GM23338 (cell line): Measurements from ENCODE around the gene CARMIL1. TPM values are rescaled to one million over a fixed set of nuclear protein-coding genes. Genes with fewer than 3 reads are reported as not detected.

ENCODE experiments used
- ATAC-seq: fragments of 200-7000 bp; cut with Tn5 transposase; 3 replicates; pipeline ENCODE4 v1.9.1; 2020
- DNase-seq: peaks from one replicate; pipeline ENCODE4 v3.0.0-alpha.2; 2015; ENCODE audit warnings: low spot score
- H2AFZ ChIP-seq: fragments of 200-600 bp; sonication (generic); 2 replicates; pipeline ENCODE4 v1.8.0; 2016; ENCODE audit warnings: antibody characterized with exemption, mild to moderate bottlenecking, moderate library complexity
- H3F3A ChIP-seq: fragments of 200-600 bp; sonication (generic); replicated peaks from 2 replicates; pipeline ENCODE4 v1.8.0; 2017; ENCODE audit warnings: antibody characterized with exemption, mixed run types, low read depth
- H3K27ac ChIP-seq: fragments of 200-600 bp; sonication (generic); 2 replicates; pipeline ENCODE4 v1.6.1; 2016; ENCODE audit warnings: low read depth
- H3K27me3 ChIP-seq: fragments of 200-600 bp; sonication (generic); 2 replicates; pipeline ENCODE4 v1.8.0; 2016; ENCODE audit warnings: mild to moderate bottlenecking, mixed run types, moderate library complexity; ENCODE audit not compliant: insufficient read depth
- H3K36me3 ChIP-seq: fragments of 200-600 bp; sonication (generic); 2 replicates; pipeline ENCODE4 v1.8.0; 2016; ENCODE audit warnings: mild to moderate bottlenecking; ENCODE audit not compliant: insufficient read depth
- H3K4me1 ChIP-seq: fragments of 200-600 bp; sonication (generic); 2 replicates; pipeline ENCODE4 v1.8.0; 2016; ENCODE audit warnings: mild to moderate bottlenecking, moderate library complexity; ENCODE audit not compliant: insufficient read depth
- H3K4me2 ChIP-seq: fragments of 200-600 bp; sonication (generic); 2 replicates; pipeline ENCODE4 v1.7.1; 2017; ENCODE audit warnings: mixed run types
- H3K4me3 ChIP-seq: fragments of 200-600 bp; sonication (generic); 2 replicates; pipeline ENCODE4 v1.6.1; 2016; ENCODE audit warnings: mixed run types
- H3K79me2 ChIP-seq: fragments of 200-600 bp; sonication (generic); replicated peaks from 2 replicates; pipeline ENCODE4 v1.8.0; 2017; ENCODE audit warnings: mild to moderate bottlenecking; ENCODE audit not compliant: insufficient read depth
- H3K9me2 ChIP-seq: fragments of 200-600 bp; sonication (generic); 2 replicates; pipeline ENCODE4 v1.8.0; 2017; ENCODE audit not compliant: insufficient read depth
- H4K20me1 ChIP-seq: fragments of 200-600 bp; sonication (generic); replicated peaks from 2 replicates; pipeline ENCODE4 v1.8.0; 2017; ENCODE audit warnings: mild to moderate bottlenecking; ENCODE audit not compliant: insufficient read depth
- H3K27ac Mint-ChIP-seq: 2 replicates; pipeline ENCODE4 v1.8.0; 2020; ENCODE audit warnings: inconsistent platforms, mild to moderate bottlenecking, moderate library complexity, mixed read lengths
- H3K27me3 Mint-ChIP-seq: 3 replicates; pipeline ENCODE4 v1.8.0; 2022; ENCODE audit warnings: low read depth, mild to moderate bottlenecking, moderate library complexity, mixed read lengths, inconsistent platforms; ENCODE audit not compliant: insufficient read depth, poor library complexity
- H3K36me3 Mint-ChIP-seq: 3 replicates; pipeline ENCODE4 v1.8.0; 2021; ENCODE audit warnings: low read depth, mild to moderate bottlenecking, inconsistent platforms, moderate library complexity, mixed read lengths
- H3K4me1 Mint-ChIP-seq: 3 replicates; pipeline ENCODE4 v1.8.0; 2020; ENCODE audit warnings: mild to moderate bottlenecking, inconsistent platforms, mixed read lengths
- H3K4me3 Mint-ChIP-seq: 3 replicates; pipeline ENCODE4 v1.8.0; 2021; ENCODE audit warnings: moderate library complexity, mild to moderate bottlenecking, inconsistent platforms, mixed read lengths
- H3K9me3 Mint-ChIP-seq: 3 replicates; pipeline ENCODE4 v1.8.0; 2020; ENCODE audit warnings: moderate library complexity, mild to moderate bottlenecking, inconsistent platforms, mixed read lengths
- CREB1 ChIP-seq: fragments of 250-450 bp; sonication (Bioruptor Pico); IDR thresholded peaks from 2 replicates; pipeline ENCODE4 v1.5.0; 2020; ENCODE audit warnings: low read depth, mild to moderate bottlenecking, moderate library complexity
- CTCF ChIP-seq, 2 experiments: fragments of 200-600 bp in 1 of 2; sonication (generic) in 1 of 2; conservative IDR thresholded peaks; 2 replicates each; pipeline versions ENCODE4 v1.5.1 to v1.6.1; 2016 to 2017; ENCODE audit warnings: antibody characterized with exemption in 2 of 2, low read depth in 2 of 2, mild to moderate bottlenecking in 2 of 2, moderate library complexity in 1 of 2
- ETS1 ChIP-seq: IDR thresholded peaks from 2 replicates; pipeline ENCODE4 v1.6.1; 2016; ENCODE audit warnings: antibody characterized with exemption
- EZH2 ChIP-seq: fragments of 200-600 bp; sonication (generic); IDR thresholded peaks from one replicate; pipeline ENCODE4 v1.8.0; 2017; ENCODE audit warnings: antibody characterized with exemption, mild to moderate bottlenecking, low read depth; ENCODE audit not compliant: unreplicated experiment
- EZH2phosphoT487 ChIP-seq: fragments of 200-600 bp; sonication (generic); IDR thresholded peaks from one replicate; pipeline ENCODE4 v1.8.1; 2018; ENCODE audit warnings: antibody characterized with exemption; ENCODE audit not compliant: unreplicated experiment
- JUNB ChIP-seq: IDR thresholded peaks from one replicate; pipeline ENCODE4 v1.6.1; 2016; ENCODE audit warnings: antibody characterized with exemption; ENCODE audit not compliant: unreplicated experiment
- NANOG ChIP-seq: IDR thresholded peaks from 2 replicates; pipeline ENCODE4 v1.6.1; 2016; ENCODE audit warnings: antibody characterized with exemption, borderline replicate concordance
- POLR2AphosphoS5 ChIP-seq: IDR thresholded peaks from 2 replicates; pipeline ENCODE4 v1.6.1; 2016; ENCODE audit warnings: antibody characterized with exemption, low read depth
- REST ChIP-seq: IDR thresholded peaks from one replicate; pipeline ENCODE4 v1.6.1; 2018; ENCODE audit warnings: antibody characterized with exemption; ENCODE audit not compliant: unreplicated experiment
- STAT1 ChIP-seq: IDR thresholded peaks from one replicate; pipeline ENCODE4 v1.6.1; 2016; ENCODE audit warnings: antibody characterized with exemption; ENCODE audit not compliant: unreplicated experiment
- ZNF114 ChIP-seq: fragments of 250-450 bp; sonication (Bioruptor Pico); IDR thresholded peaks from 2 replicates; pipeline ENCODE4 v1.5.0; 2020; ENCODE audit warnings: mild to moderate bottlenecking, moderate library complexity
- ZNF331 ChIP-seq: fragments of 250-450 bp; sonication (Bioruptor Pico); IDR thresholded peaks from 2 replicates; pipeline ENCODE4 v1.5.0; 2020; ENCODE audit warnings: low read depth, mild to moderate bottlenecking, moderate library complexity
- ZNF462 ChIP-seq: fragments of 250-450 bp; sonication (Bioruptor Pico); IDR thresholded peaks from 2 replicates; pipeline ENCODE4 v1.5.0; 2020; ENCODE audit warnings: mild to moderate bottlenecking, moderate library complexity
- polyA plus RNA-seq: library from polyadenylated mRNA; unstranded; fragments of >200 nt; fragmentation: Nextera tagmentation; extraction: Ambion mirVana; gene quantifications from 2 replicates; pipeline ENCODE4 v1.2.1, GENCODE V29; 2016
- total RNA-seq: library from RNA; depleted of rRNA; stranded (reverse); fragments of >200 nt; shearing (Covaris generic); gene quantifications from 2 replicates; pipeline ENCODE4 v1.2.3, GENCODE V29; 2014

CARMIL1 gene
- total and polyA plus RNA-seq, 2 experiments from 2014 or later, result 43.2 to 66.9 TPM

- peaks cover 54% of the 10 kb centered on the region for H3K4me1 ChIP-seq
- Mint-ChIP-seq H3K4me1 (peaks cover 60% of the 10 kb centered on the region), H3K4me3 (no peak overlapping the region), H3K9me3 (no peaks in the 10 kb centered on the region), H3K36me3 (no peaks in the 10 kb centered on the region), H3K27me3 (no peaks in the 10 kb centered on the region), H3K27ac (no peak overlapping the region)
- no peak overlapping the region for H2AFZ ChIP-seq
- H3K27ac ChIP-seq, result no peak overlapping the region
- no peaks in the 10 kb centered on the region for H3K27me3 ChIP-seq
- ATAC-seq, result no peak
- no peaks in the 10 kb centered on the region for H3F3A ChIP-seq
- no peaks in the 10 kb centered on the region for H3K9me2 ChIP-seq
- DNase-seq, result no peak
- peaks cover 5% of the 10 kb centered on the region; the same call in 1 of the 2 replicates for H4K20me1 ChIP-seq
- TF ChIP-seq NANOG (no peak), JUNB (no peak), EZH2phosphoT487 (no peak), EZH2 (no peak), STAT1 (no peak), ETS1 (no peak), REST (no peak), ZNF462 (CRISPR knock-in tag) (no peak), CREB1 (CRISPR knock-in tag) (no peak), CTCF (conservative IDR thresholded peaks at IDR 0.05; ENCODE audit: low read depth in 2 of 2) (no peak), ZNF114 (CRISPR knock-in tag) (no peak), ZNF331 (no peak), POLR2AphosphoS5 (no peak)
- peaks cover 99% of the 10 kb centered on the region for H3K79me2 ChIP-seq
- no peaks in the 10 kb centered on the region for H3K36me3 ChIP-seq
- no peak overlapping the region for H3K4me3 ChIP-seq
- no peak overlapping the region for H3K4me2 ChIP-seq
These were observed 86.0 kb downstream of the CARMIL1 start for GRCh38 chr6:25365154-25365553.
